Naive thymus-derived CD8-positive, alpha-beta T cell (primary cell): Measurements from ENCODE around the gene ACKR4. TPM values are rescaled to one million over a fixed set of nuclear protein-coding genes. Genes with fewer than 3 reads are reported as not detected.
A peak's percentile ranks its signal among the peaks of the same experiment; 100 is the strongest.

Experiments
- ATAC-seq, 2 donors: fragments of 150-1000 bp; cut with Tn5 transposase in 1 of 2; sonication (Bioruptor Pico), chemical (Tn5 transposase) in 1 of 2; 1 replicate in 1 of 2; 2 replicates in 1 of 2; pipeline ENCODE4 v1.10.0; 2021; ENCODE audit warnings: mild to moderate bottlenecking in 2 of 2, moderate library complexity in 2 of 2
- POLR2A ChIA-PET: fragments of 350-600 bp; sonication (Branson Sonifier 250); formaldehyde crosslinking; loops from one replicate; lab custom pipeline; 2021; ENCODE audit warnings: antibody characterized with exemption; lab: Charles Lee
- DNase-seq, 10 donors: peaks; one replicate each; pipeline versions ENCODE4 v3.0.0 to v3.0.0-alpha.2; 2020 to 2022
- H3K27ac Mint-ChIP-seq, 10 donors: one replicate each; pipeline ENCODE4 v1.8.0; 2020 to 2022; ENCODE audit warnings: mild to moderate bottlenecking in 10 of 10, mixed read lengths in 10 of 10, moderate library complexity in 4 of 10, inconsistent platforms in 1 of 10
- H3K27me3 Mint-ChIP-seq, 5 donors: one replicate each; pipeline ENCODE4 v1.8.0; 2021 to 2022; ENCODE audit warnings: mixed read lengths in 5 of 5
- H3K36me3 Mint-ChIP-seq, 3 donors: one replicate each; pipeline ENCODE4 v1.8.0; 2020 to 2022; ENCODE audit warnings: mixed read lengths in 3 of 3, mild to moderate bottlenecking in 2 of 3, inconsistent platforms in 1 of 3
- H3K4me1 Mint-ChIP-seq, 4 donors: one replicate each; pipeline ENCODE4 v1.8.0; 2021 to 2022; ENCODE audit warnings: mixed read lengths in 4 of 4
- H3K4me3 Mint-ChIP-seq, 10 donors: one replicate each; pipeline ENCODE4 v1.8.0; 2020 to 2022; ENCODE audit warnings: mild to moderate bottlenecking in 10 of 10, mixed read lengths in 10 of 10, moderate library complexity in 6 of 10, inconsistent platforms in 1 of 10
- H3K9me3 Mint-ChIP-seq, 9 donors: one replicate each; pipeline ENCODE4 v1.8.0; 2020 to 2022; ENCODE audit warnings: mixed read lengths in 9 of 9, mild to moderate bottlenecking in 3 of 9, inconsistent platforms in 1 of 9, moderate library complexity in 1 of 9
- polyA plus RNA-seq, 3 donors: library from polyadenylated mRNA; unstranded; fragments of 300-500 nt; fragmentation: Illumina TruSeq; gene quantifications; one replicate each; pipeline ENCODE4 v1.2.3, GENCODE V29; 2021
- total RNA-seq, 8 experiments: library from RNA in 2 of 8; stranded (reverse) in 2 of 8; gene quantifications; one replicate each; pipeline ENCODE4 v1.2.3 and lab custom pipeline; 2021 to 2026

The ACKR4 gene
- total and polyA plus RNA-seq, 5 experiments from 2014 or later: 0.26 to 0.27 TPM; not detected in 3

DNA sequence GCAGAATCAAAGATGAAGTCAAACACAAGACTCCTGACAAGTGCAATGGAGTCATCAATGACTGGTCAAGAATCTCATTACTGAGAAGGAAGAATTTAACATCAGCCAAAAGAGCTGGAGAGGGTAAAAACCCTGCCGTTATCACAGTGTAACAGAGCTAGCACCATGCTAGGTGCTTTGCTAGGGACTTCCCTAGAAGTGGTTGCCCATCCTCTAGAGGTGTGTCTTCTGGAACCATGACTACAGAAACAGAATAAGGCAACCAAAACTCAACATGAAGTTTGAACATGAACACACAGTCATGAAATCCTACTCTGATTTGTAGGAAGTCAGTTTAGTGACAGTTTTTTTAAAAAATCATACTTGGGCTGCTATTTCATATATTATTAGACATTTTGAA lies 53.1 kb downstream of the ACKR4 start:
- Mint-ChIP-seq H3K36me3 (no peaks in the 10 kb centered on the region), H3K4me3 (no peak overlapping the region), H3K27me3 (no peaks in the 10 kb centered on the region), H3K9me3 (no peaks in the 10 kb centered on the region), H3K4me1 (peaks cover 5 to 17% (median 8%) of the 10 kb centered on the region in 4 donors), H3K27ac (no peak overlapping the region)
- ATAC-seq: peak in 1 of 2 donors; percentile 56
- no peak for DNase-seq
- POLR2A ChIA-PET: no interaction called here

Other genes starting within 250 kb of the ACKR4 start
- gene DNAJC13, start 179.8 kb upstream of the ACKR4 start, total RNA-seq: 10 to 100 TPM; 36.2 to 45.9 TPM
- gene DNAJC13, start 179.8 kb upstream of the ACKR4 start, polyA plus RNA-seq: 1 to 10 TPM; 7.6 to 8.9 (median 8.3) TPM
- 10 to 100 TPM; 27.6 to 28.1 TPM for gene ACAD11, start 62.5 kb downstream of the ACKR4 start, total RNA-seq
- 10 to 100 TPM in 1 of 3 donors, 1 to 10 TPM in 2; 4.6 to 10.3 (median 5.1) TPM for gene ACAD11, start 62.5 kb downstream of the ACKR4 start, polyA plus RNA-seq
- gene UBA5, start 63.1 kb downstream of the ACKR4 start, total RNA-seq: 10 to 100 TPM; 37.7 to 44.0 TPM
- gene UBA5, start 63.1 kb downstream of the ACKR4 start, polyA plus RNA-seq: 10 to 100 TPM; 29.9 to 42.9 (median 36.7) TPM
- gene NPHP3, start 125.1 kb downstream of the ACKR4 start, total RNA-seq: 10 to 100 TPM; 60.0 to 63.5 TPM
- 1 to 10 TPM; 2.5 to 4.9 (median 3.0) TPM for gene NPHP3, start 125.1 kb downstream of the ACKR4 start, polyA plus RNA-seq